OCI-LY7 (cell line): ENCODE data around the gene STK10. TPM values are rescaled to one million over a fixed set of nuclear protein-coding genes. Genes with fewer than 3 reads are reported as not detected.

Experiments
- BruUV-seq: library from RNA; stranded (reverse); fragments of 400-500 nt; replicated peaks from 2 replicates; lab custom pipeline; 2021; lab: Mats Ljungman, UMichigan
- CTCF ChIA-PET: fragments of 300-600 bp; sonication (Branson Sonifier 250); formaldehyde crosslinking; loops from one replicate; lab custom pipeline; 2022; ENCODE audit warnings: antibody characterized with exemption; ENCODE audit not compliant: unreplicated experiment; lab: Charles Lee
- POLR2A ChIA-PET: fragments of 300-600 bp; sonication (Branson Sonifier 250); formaldehyde crosslinking; loops from one replicate; lab custom pipeline; 2022; ENCODE audit warnings: antibody characterized with exemption; lab: Charles Lee
- DNase-seq: peaks from one replicate; pipeline ENCODE4 v3.0.0-alpha.2; 2015; ENCODE audit warnings: low spot score
- H2AFZ ChIP-seq: fragments of 200-600 bp; sonication (generic), shearing (Covaris generic); 2 replicates; pipeline ENCODE4 v1.6.1; 2014; ENCODE audit warnings: mild to moderate bottlenecking, antibody characterized with exemption, low read length, moderate library complexity
- H3K27ac ChIP-seq: fragments of 200-600 bp; sonication (generic); 2 replicates; pipeline ENCODE4 v1.5.1; 2014; ENCODE audit warnings: mixed run types, low read depth, mild to moderate bottlenecking, moderate library complexity, low read length, inconsistent platforms; ENCODE audit not compliant: poor library complexity, severe bottlenecking
- H3K36me3 ChIP-seq: fragments of 200-600 bp; sonication (generic); 2 replicates; pipeline ENCODE4 v1.6.1; 2014; ENCODE audit warnings: mild to moderate bottlenecking, antibody characterized with exemption, low read length, moderate library complexity, mixed read lengths; ENCODE audit not compliant: insufficient read depth
- H3K4me1 ChIP-seq: fragments of 200-600 bp; sonication (generic); 2 replicates; pipeline ENCODE4 v1.5.1; 2014; ENCODE audit warnings: mild to moderate bottlenecking, low read length; ENCODE audit not compliant: insufficient read depth, poor library complexity, severe bottlenecking
- H3K4me2 ChIP-seq: fragments of 200-600 bp; sonication (generic); 2 replicates; pipeline ENCODE4 v1.6.1; 2014; ENCODE audit warnings: mild to moderate bottlenecking, low read length
- H3K4me3 ChIP-seq: fragments of 200-600 bp; sonication (generic); 2 replicates; pipeline ENCODE4 v1.5.1; 2014; ENCODE audit warnings: mild to moderate bottlenecking, low read depth, low read length; ENCODE audit not compliant: poor library complexity, severe bottlenecking
- H3K79me2 ChIP-seq: fragments of 200-600 bp; sonication (generic); 2 replicates; pipeline ENCODE4 v1.6.1; 2016; ENCODE audit warnings: low read depth, mild to moderate bottlenecking, low read length, moderate library complexity, mixed read lengths; ENCODE audit not compliant: insufficient read depth
- H3K9me2 ChIP-seq: fragments of 200-600 bp; sonication (generic); 2 replicates; pipeline ENCODE4 v1.6.1; 2016; ENCODE audit warnings: mild to moderate bottlenecking, low read length, mixed read lengths; ENCODE audit not compliant: insufficient read depth
- H3K9me3 ChIP-seq: fragments of 200-600 bp; sonication (generic); 2 replicates; pipeline ENCODE4 v1.6.1; 2014; ENCODE audit warnings: mild to moderate bottlenecking, mixed run types, low read length, mixed read lengths
- H4K20me1 ChIP-seq: fragments of 200-600 bp; sonication (generic); 2 replicates; pipeline ENCODE4 v1.6.1; 2014; ENCODE audit warnings: mild to moderate bottlenecking, antibody characterized with exemption, low read length, moderate library complexity, mixed read lengths; ENCODE audit not compliant: insufficient read depth
- CTCF ChIP-seq: fragments of 200-600 bp; sonication (generic); conservative IDR thresholded peaks from 2 replicates; pipeline ENCODE4 v1.5.1; 2014; ENCODE audit warnings: mild to moderate bottlenecking, antibody characterized with exemption, low read length, moderate library complexity, mixed read lengths
- EZH2phosphoT487 ChIP-seq: fragments of 200-600 bp; sonication (generic); IDR thresholded peaks from 2 replicates; pipeline ENCODE4 v1.6.1; 2018; ENCODE audit warnings: low read depth, borderline replicate concordance, mild to moderate bottlenecking, mixed run types, antibody characterized with exemption, low read length, moderate library complexity, mixed read lengths
- intact Hi-C: fragments of 100-400 bp; cut with micrococcal nuclease; formaldehyde crosslinking; loops from one replicate; pipeline ENCODE4 v1.10.0; 2022; ENCODE audit not compliant: unreplicated experiment
- total RNA-seq, 2 experiments: library from RNA; depleted of rRNA in 1 of 2; stranded (reverse); fragments of >200 nt in 1 of 2; shearing (Covaris generic) in 1 of 2; gene quantifications; 2 replicates each; pipeline ENCODE4 v1.2.3, GENCODE V29; 2014 to 2022

STK10 gene
- total RNA-seq, 2 experiments from 2014 or later: 53.7 to 89.7 TPM

DNA sequence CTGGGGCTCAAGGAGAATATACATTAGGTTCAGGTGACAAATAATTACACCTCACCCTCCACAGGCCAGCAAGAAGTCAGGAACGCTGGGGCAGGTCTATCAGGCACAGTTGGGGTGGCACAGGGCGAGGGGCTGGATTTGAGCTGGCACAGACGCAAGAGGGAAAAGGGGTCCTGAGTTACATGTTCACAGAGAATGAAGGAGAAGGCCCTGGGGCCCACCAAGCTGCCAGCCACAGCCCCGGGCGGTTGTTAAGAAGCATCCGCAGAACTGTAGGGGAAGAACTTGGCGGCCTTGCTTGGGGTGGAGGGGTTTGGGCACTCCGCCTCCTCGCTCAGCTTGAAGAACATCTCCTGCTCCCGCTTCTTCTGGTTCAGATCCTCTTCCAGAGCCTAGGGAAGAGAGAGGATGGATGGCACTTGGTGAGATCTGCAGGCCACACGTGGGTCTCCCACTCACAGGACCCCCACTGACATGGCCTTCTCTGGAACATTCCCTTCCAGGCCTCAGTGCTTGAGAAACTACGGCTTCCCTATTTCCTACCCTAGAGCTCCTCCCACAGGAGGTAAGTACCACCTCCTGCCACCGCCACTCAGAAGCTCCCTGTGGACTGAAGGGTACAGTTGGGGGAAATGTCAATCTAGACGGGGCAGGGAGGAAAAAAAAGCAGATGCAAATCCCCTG lies 143.3 kb downstream of the STK10 start:
- Histone ChIP-seq H3K4me1 (peaks cover 5% of the 10 kb centered on the region), H3K36me3 (peaks cover 22% of the 10 kb centered on the region), H4K20me1 (no peaks in the 10 kb centered on the region), H3K27ac (no peak overlapping the region), H3K9me2 (no peaks in the 10 kb centered on the region), H3K9me3 (no peaks in the 10 kb centered on the region), H3K4me3 (no peak overlapping the region), H3K79me2 (no peaks in the 10 kb centered on the region), H3K4me2 (no peak overlapping the region), H2AFZ (no peak overlapping the region)
- BruUV-seq: no TSS peak
- CTCF ChIA-PET: no interaction called here
- POLR2A ChIA-PET: interaction anchor here (0.5 to 0.7 kb wide), 2 partner anchors 15 to 144 kb away, joined by 4 read pairs; no protein-coding TSS in a partner anchor
- intact Hi-C loops: loop anchor here (5.0 kb wide), 2 partner anchors 557 to 627 kb away; partner anchors contain the start of gene FGF18
- DNase-seq: no peak
- TF ChIP-seq EZH2phosphoT487 (no peak), CTCF (0 out of 2 replicates have a peak, but pooled peaks have one; percentile 16)

GRCh38 chr5:172043865-172044264 lies 144.2 kb downstream of the STK10 start:
- TF ChIP-seq CTCF (no peak), EZH2phosphoT487 (no peak)
- H3K27ac ChIP-seq: no peak overlapping the region
- BruUV-seq: TSS peak; percentile 56
- H3K36me3 ChIP-seq: peaks cover 18% of the 10 kb centered on the region; the same call in 1 of the 2 replicates
- POLR2A ChIA-PET: interaction anchor here (1.0 kb wide), 1 partner anchor 131 kb away, joined by 4 read pairs; no protein-coding TSS in a partner anchor
- H3K9me2 ChIP-seq: no peaks in the 10 kb centered on the region
- no peak overlapping the region for H2AFZ ChIP-seq
- peaks cover 5% of the 10 kb centered on the region for H3K4me1 ChIP-seq
- no peaks in the 10 kb centered on the region for H3K79me2 ChIP-seq
- H3K4me2 ChIP-seq: no peak overlapping the region
- H4K20me1 ChIP-seq: no peaks in the 10 kb centered on the region
- H3K4me3 ChIP-seq: no peak overlapping the region
- CTCF ChIA-PET: no interaction called here
- intact Hi-C loops: loop anchor here (5.0 kb wide), 2 partner anchors 557 to 627 kb away; partner anchors contain the start of gene FGF18
- no peaks in the 10 kb centered on the region for H3K9me3 ChIP-seq
- no peak for DNase-seq

DNA sequence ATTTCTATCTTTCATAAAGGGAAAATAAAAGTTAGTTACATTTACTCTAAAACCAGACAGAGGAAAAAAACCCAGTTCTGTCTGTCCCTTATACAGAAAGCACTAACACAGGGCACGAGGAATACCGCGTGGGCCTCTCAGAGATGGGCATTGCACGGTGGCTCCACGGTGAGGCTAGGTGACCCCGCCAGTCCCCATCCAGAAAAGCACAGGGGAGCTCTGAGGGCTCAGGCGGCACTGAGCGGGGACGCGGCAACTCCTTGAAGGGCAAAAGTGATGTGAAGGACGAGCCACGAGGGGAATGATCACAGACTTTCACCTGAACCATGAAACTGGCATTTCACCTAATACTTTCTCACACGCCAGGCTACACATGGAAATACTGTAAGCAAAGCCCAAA lies 145.8 kb downstream of the STK10 start:
- H3K4me1 ChIP-seq: peaks cover 5% of the 10 kb centered on the region
- TF ChIP-seq EZH2phosphoT487: no peak
- no peak for TF ChIP-seq CTCF
- BruUV-seq: no TSS peak
- POLR2A ChIA-PET: interaction anchor here (0.5 to 1.9 kb wide), 3 partner anchors 35 to 130 kb away, joined by 3 to 4 read pairs (median 4); no protein-coding TSS in a partner anchor
- H3K4me2 ChIP-seq: no peak overlapping the region
- H3K4me3 ChIP-seq: no peak overlapping the region
- intact Hi-C loops: loop anchor here (5.0 kb wide), 2 partner anchors 555 to 625 kb away; partner anchors contain the start of gene FGF18
- no peaks in the 10 kb centered on the region for H4K20me1 ChIP-seq
- no peak overlapping the region for H3K27ac ChIP-seq
- H3K36me3 ChIP-seq: peaks cover 18% of the 10 kb centered on the region; the same call in 1 of the 2 replicates
- H3K79me2 ChIP-seq: no peaks in the 10 kb centered on the region
- H3K9me2 ChIP-seq: no peaks in the 10 kb centered on the region
- CTCF ChIA-PET: no interaction called here
- no peaks in the 10 kb centered on the region for H3K9me3 ChIP-seq
- H2AFZ ChIP-seq: no peak overlapping the region
- no peak for DNase-seq
